Breast epithelium (tissue), 3 donors: Measurements from ENCODE around the gene SYT6.

Experiments used
- CTCF ChIP-seq, 3 donors: fragments of 450-650 bp; IDR thresholded peaks; one replicate each; pipeline ENCODE4 v1.5.1; 2016 to 2017; ENCODE audit warnings: antibody characterized with exemption in 3 of 3, mild to moderate bottlenecking in 3 of 3, moderate library complexity in 3 of 3
- POLR2A ChIP-seq: fragments of 450-650 bp; IDR thresholded peaks from one replicate; pipeline ENCODE4 v1.6.1; 2016; ENCODE audit warnings: antibody characterized with exemption, mild to moderate bottlenecking, moderate library complexity

GRCh38 chr1:114091711-114092110 is 62.0 kb downstream of the SYT6 start:
- TF ChIP-seq CTCF (IDR thresholded peaks at IDR 0.05) (no peak), POLR2A (no peak)
